MG63 (cell line): ENCODE data around the gene ELSPBP1. TPM values are rescaled to one million over a fixed set of nuclear protein-coding genes. Genes with fewer than 3 reads are reported as not detected.

Experiments used
- DNase-seq: peaks from one replicate; pipeline ENCODE4 v3.0.0-alpha.2; 2020
- H3K27me3 ChIP-seq: fragments of 250-450 bp; sonication (Bioruptor Pico); 2 replicates; pipeline ENCODE4 v1.5.1; 2020; ENCODE audit warnings: mild to moderate bottlenecking, moderate library complexity
- H3K36me3 ChIP-seq: fragments of 250-450 bp; sonication (Bioruptor Pico); 2 replicates; pipeline ENCODE4 v1.5.1; 2020; ENCODE audit warnings: mild to moderate bottlenecking, moderate library complexity
- H3K4me3 ChIP-seq: fragments of 250-450 bp; sonication (Bioruptor Pico); 2 replicates; pipeline ENCODE4 v1.5.1; 2020; ENCODE audit warnings: mild to moderate bottlenecking, moderate library complexity
- H3K9me3 ChIP-seq: fragments of 250-450 bp; sonication (Bioruptor Pico); 2 replicates; pipeline ENCODE4 v1.5.1; 2020; ENCODE audit warnings: mild to moderate bottlenecking, moderate library complexity
- total RNA-seq: library from RNA; depleted of rRNA; stranded (reverse); fragments of >200 nt; shearing (Covaris generic); gene quantifications from 2 replicates; pipeline ENCODE4 v1.2.3, GENCODE V29; 2014; ENCODE audit warnings: low replicate concordance

The ELSPBP1 gene
- total RNA-seq, 1 experiment from 2014 or later = not detected

DNA sequence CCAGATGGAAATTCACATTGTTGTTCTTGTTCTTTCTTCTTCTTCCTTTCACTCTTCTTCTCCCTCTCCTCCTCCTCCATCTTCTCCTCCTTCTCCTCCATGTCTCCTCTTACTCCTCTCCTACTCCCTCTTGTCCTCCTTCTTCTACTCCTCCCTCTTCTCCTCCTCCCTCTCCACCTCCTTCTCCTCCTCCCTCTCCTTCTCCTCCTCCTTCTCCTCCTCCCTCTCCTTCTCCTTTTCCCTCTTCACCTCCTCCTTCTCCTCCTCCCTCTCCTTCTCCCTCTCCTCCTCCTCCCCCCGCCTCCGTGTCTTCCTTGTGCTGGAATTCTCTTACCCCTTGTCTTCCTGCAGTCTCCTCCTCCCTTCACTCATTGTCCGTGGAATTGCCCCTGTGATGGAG, 31.0 kb downstream of the ELSPBP1 start:
- no peak for DNase-seq
- H3K36me3 ChIP-seq = no peaks in the 10 kb centered on the region
- peaks cover 3% of the 10 kb centered on the region; the same call in 1 of the 2 replicates for H3K27me3 ChIP-seq
- no peak overlapping the region for H3K4me3 ChIP-seq
- H3K9me3 ChIP-seq = no peaks in the 10 kb centered on the region

DNA sequence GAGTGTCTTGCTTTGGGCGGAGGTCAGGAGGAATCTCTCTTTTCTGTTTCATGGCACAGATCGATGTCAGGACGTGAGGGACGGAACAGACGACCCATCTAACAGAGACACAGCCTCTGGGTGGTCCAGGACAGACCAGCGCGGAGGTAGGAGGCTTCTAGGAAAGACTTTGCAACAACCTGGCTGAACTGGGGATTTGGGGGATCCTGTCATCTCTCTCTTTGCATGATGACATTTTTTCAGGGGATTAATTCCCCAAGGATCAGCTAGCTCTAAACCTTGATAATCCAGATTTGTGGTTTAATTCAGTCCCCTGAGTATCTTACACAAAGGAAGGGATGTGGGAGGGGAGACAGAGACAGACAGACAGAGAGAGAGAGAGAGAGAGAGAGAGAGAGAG, 35.0 kb downstream of the ELSPBP1 start:
- H3K27me3 ChIP-seq = 0 out of 2 replicates have a peak, but pooled peaks cover 3% of the 10 kb centered on the region
- H3K36me3 ChIP-seq = no peaks in the 10 kb centered on the region
- no peak for DNase-seq
- H3K9me3 ChIP-seq = no peaks in the 10 kb centered on the region
- H3K4me3 ChIP-seq = no peak overlapping the region

GRCh38 chr19:48030073-48030472, 35.6 kb downstream of the ELSPBP1 start:
- H3K9me3 ChIP-seq = no peaks in the 10 kb centered on the region
- DNase-seq = no peak
- H3K36me3 ChIP-seq = no peaks in the 10 kb centered on the region
- H3K4me3 ChIP-seq = no peak overlapping the region
- 0 out of 2 replicates have a peak, but pooled peaks cover 3% of the 10 kb centered on the region for H3K27me3 ChIP-seq

- DNase-seq = no peak
- Histone ChIP-seq H3K36me3 (no peaks in the 10 kb centered on the region), H3K27me3 (0 out of 2 replicates have a peak, but pooled peaks cover 3% of the 10 kb centered on the region), H3K9me3 (peaks cover 14% of the 10 kb centered on the region), H3K4me3 (no peak overlapping the region)
Measured at GRCh38 chr19:48033604-48034003, 39.2 kb downstream of the ELSPBP1 start.

DNA sequence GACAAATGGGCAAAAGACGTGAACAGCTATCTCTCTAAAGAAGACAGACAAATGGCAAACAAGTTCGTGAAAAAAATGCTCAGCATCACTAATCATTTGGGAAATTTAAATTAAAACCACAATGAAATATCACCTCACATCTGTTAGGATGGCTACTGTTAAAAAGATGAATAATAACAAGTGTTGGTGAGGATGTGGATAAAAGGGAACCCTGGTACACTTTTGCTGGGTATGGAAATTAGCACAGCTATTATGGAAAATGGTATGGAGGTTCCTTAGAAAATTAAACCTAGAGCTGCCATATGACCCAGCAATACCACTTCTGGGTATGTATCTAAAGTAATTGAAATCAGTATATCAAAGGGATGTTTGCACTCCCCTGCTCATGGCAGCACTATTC, 42.3 kb downstream of the ELSPBP1 start:
- Histone ChIP-seq H3K9me3 (peaks cover 15% of the 10 kb centered on the region), H3K36me3 (no peaks in the 10 kb centered on the region), H3K27me3 (no peaks in the 10 kb centered on the region; the same call in 1 of the 2 replicates), H3K4me3 (no peak overlapping the region)
- DNase-seq = no peak

DNA sequence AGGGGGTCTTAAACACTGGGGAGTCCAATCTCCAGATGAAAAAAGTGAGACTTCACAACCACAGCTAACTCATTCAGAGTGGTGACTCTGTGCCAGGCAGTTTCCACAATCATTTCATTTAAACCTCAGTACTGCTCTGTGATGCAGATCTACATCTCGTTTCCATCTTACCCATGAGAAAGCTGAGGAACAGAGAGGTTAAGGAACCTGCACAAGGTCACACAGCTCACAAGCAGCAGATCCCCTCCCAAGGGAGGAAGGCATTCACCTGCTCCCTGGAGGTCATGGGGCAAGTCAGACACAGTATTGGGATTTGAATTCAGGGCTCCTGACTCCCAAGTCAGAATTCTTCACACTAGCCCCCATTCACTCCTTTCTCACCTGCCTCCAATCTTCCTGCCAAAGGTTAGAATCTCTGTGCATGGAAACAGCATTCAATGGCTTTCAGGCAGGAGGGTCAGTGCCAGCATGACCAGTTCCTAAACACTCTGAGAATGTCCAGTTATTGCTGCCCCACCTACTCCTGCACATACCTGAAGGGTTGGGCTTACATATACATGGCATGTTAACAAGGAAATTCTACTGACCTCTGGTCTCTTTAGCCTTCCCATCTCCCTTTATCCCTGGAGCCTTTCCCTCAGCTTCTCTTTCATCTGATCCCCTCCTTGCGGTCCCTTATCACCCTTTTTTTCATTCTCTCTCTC, 47.6 kb downstream of the ELSPBP1 start:
- peaks cover 19% of the 10 kb centered on the region for H3K9me3 ChIP-seq
- DNase-seq = no peak
- H3K27me3 ChIP-seq = no peaks in the 10 kb centered on the region; the same call in 1 of the 2 replicates
- no peak overlapping the region for H3K4me3 ChIP-seq
- no peaks in the 10 kb centered on the region for H3K36me3 ChIP-seq

- H3K4me3 ChIP-seq = no peak within 1 kb of the TSS
- peaks cover 11% of the 10 kb centered on the region for H3K9me3 ChIP-seq
- no peak for DNase-seq
- H3K36me3 ChIP-seq = no peaks in the 10 kb centered on the region
- H3K27me3 ChIP-seq = no peaks in the 10 kb centered on the region; the same call in 1 of the 2 replicates
Measured at GRCh38 chr19:48043675-48044258, 49.3 kb downstream of the ELSPBP1 start, which contains the start of gene CABP5. CABP5 (minus strand) TSS chr19:48044079; CDS start chr19:48043922, 157 bp downstream.

DNA sequence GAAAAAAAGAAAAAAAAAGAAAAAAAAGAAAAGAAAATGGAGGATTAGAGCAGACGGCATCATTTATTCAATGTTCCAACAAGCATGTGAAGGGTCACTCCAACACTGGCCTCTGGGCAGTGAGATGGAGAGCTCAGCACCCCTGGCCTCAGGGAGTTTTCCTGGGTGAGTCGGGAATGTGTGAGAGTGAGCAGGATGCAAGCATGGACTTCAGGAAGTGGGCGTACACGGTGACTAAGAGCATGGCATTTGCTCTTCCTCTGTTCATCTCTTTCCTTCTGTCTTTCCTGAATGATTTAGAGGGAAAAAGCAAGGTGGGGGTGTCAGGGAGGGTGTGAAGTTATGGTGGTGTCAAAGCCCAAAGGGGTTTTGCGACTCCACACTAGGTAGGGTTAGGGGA, 50.1 kb downstream of the ELSPBP1 start:
- Histone ChIP-seq H3K36me3 (no peaks in the 10 kb centered on the region), H3K27me3 (no peaks in the 10 kb centered on the region; the same call in 1 of the 2 replicates)
- peak; percentile 27 for DNase-seq

GRCh38 chr19:48051335-48052033, 57.1 kb downstream of the ELSPBP1 start:
- DNase-seq = no peak
- H3K36me3 ChIP-seq = no peaks in the 10 kb centered on the region
- no peak overlapping the region for H3K4me3 ChIP-seq
- 0 out of 2 replicates have a peak, but pooled peaks cover 6% of the 10 kb centered on the region for H3K9me3 ChIP-seq
- no peaks in the 10 kb centered on the region for H3K27me3 ChIP-seq

More for the DNA sequence above, 50.1 kb downstream of the ELSPBP1 start:
- Histone ChIP-seq H3K4me3 (no peak overlapping the region), H3K9me3 (peaks cover 11% of the 10 kb centered on the region)

DNA sequence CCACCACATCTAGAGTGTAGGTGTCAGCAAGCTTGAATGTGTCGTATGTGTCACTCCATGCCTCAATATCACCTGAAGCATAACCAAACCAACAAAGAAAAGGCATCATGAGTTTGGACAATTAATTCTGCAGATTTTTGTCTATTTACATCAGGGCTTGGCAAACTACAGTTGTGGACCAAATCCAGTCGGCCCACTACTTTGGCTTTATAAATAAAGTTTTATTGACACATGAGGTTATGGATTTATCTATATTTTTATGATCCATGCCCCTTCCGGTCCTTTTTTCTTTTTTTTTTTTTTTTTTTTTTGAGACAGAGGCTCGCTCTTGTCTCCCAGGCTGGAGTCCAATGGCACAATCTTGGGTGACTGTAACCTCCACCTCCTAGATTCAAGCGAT, 58.6 kb downstream of the ELSPBP1 start:
- Histone ChIP-seq H3K4me3 (no peak overlapping the region), H3K27me3 (no peaks in the 10 kb centered on the region), H3K9me3 (0 out of 2 replicates have a peak, but pooled peaks cover 6% of the 10 kb centered on the region), H3K36me3 (no peaks in the 10 kb centered on the region)
- no peak for DNase-seq

GRCh38 chr19:48053856-48054255, 59.4 kb downstream of the ELSPBP1 start:
- H3K36me3 ChIP-seq = no peaks in the 10 kb centered on the region
- no peaks in the 10 kb centered on the region for H3K27me3 ChIP-seq
- DNase-seq = no peak
- 0 out of 2 replicates have a peak, but pooled peaks cover 6% of the 10 kb centered on the region for H3K9me3 ChIP-seq
- no peak overlapping the region for H3K4me3 ChIP-seq

GRCh38 chr19:48059331-48059730, 64.9 kb downstream of the ELSPBP1 start:
- Histone ChIP-seq H3K9me3 (no peaks in the 10 kb centered on the region), H3K27me3 (no peaks in the 10 kb centered on the region), H3K36me3 (no peaks in the 10 kb centered on the region), H3K4me3 (no peak overlapping the region)
- no peak for DNase-seq

GRCh38 chr19:48060381-48060780, 65.9 kb downstream of the ELSPBP1 start:
- Histone ChIP-seq H3K27me3 (no peaks in the 10 kb centered on the region), H3K9me3 (peaks cover 6% of the 10 kb centered on the region; the same call in 1 of the 2 replicates), H3K36me3 (no peaks in the 10 kb centered on the region), H3K4me3 (no peak overlapping the region)
- no peak for DNase-seq

DNA sequence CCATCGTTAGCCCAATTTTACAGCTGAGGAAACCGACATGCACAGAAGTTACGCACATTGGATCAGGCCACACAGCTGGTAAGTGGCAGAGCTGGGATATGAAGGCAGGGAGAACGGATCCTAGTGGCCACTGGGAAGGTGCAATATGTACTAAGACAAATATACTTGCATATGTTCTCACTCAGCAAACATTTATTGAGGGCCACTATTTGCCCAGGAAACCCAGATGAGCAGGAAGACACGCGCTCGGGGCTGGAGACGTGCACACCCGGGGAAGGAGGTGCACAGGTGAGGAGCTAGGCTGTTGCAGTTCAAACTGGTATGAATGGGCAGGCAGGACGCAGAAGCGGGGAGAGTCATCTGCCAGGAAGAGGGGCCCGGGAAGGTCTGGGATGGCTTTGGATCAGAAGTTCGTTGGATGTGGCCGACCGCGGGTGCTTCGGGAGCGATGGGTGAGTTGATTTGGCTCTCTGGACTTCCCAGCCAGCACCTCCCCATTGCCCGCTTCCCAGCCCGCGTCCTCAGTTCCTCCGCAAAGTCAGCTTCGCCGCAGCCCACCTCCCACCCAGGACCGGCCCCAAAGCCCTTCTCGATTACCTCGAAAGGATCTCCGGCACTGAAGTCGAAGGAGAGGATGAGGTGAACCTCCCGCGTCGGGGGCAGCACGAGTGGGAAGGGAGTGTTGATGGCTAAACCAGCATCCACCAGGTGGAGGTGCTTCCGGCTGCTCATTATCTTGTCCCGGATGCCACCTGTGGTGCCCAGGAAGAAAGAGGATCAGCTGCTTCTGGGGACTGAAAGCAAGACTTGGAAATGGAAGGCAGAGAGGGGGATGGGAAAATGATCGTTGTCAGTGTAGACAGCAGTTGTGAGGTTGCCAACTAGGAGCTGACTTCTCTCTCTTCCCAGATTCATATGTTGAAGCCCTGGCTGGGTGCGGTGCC, 67.2 kb downstream of the ELSPBP1 start:
- no peaks in the 10 kb centered on the region for H3K27me3 ChIP-seq
- no peak overlapping the region for H3K4me3 ChIP-seq
- H3K36me3 ChIP-seq = no peaks in the 10 kb centered on the region
- no peak for DNase-seq
- peaks cover 6% of the 10 kb centered on the region; the same call in 1 of the 2 replicates for H3K9me3 ChIP-seq

GRCh38 chr19:48064509-48064908, 70.1 kb downstream of the ELSPBP1 start:
- no peak for DNase-seq
- H3K36me3 ChIP-seq = no peaks in the 10 kb centered on the region
- no peaks in the 10 kb centered on the region for H3K27me3 ChIP-seq
- no peak overlapping the region for H3K4me3 ChIP-seq
- peaks cover 6% of the 10 kb centered on the region; the same call in 1 of the 2 replicates for H3K9me3 ChIP-seq

- no peaks in the 10 kb centered on the region for H3K36me3 ChIP-seq
- no peak overlapping the region for H3K4me3 ChIP-seq
- peak; percentile 9 for DNase-seq
- H3K27me3 ChIP-seq = no peaks in the 10 kb centered on the region
- H3K9me3 ChIP-seq = peaks cover 6% of the 10 kb centered on the region; the same call in 1 of the 2 replicates
Measured at GRCh38 chr19:48069435-48069834, 75.0 kb downstream of the ELSPBP1 start.
